HG02884 (cell line): ENCODE results near the gene LRMDA.
"Not testable (repeated sequence)": the region's sequence is repeated elsewhere in the genome, so short reads cannot be mapped to it uniquely, and the experiment has no call there.

Source experiments
- ATAC-seq: cut with Tn5 transposase; IDR thresholded peaks from one replicate; pipeline ENCODE4 v1.9.1; 2021; ENCODE audit warnings: mild to moderate bottlenecking, moderate library complexity; ENCODE audit not compliant: unreplicated experiment

LRMDA gene

GRCh38 chr10:76581506-76582256 lies 1150.3 kb downstream of the LRMDA start:
- ATAC-seq: no peak

- ATAC-seq: no peak
Measured at GRCh38 chr10:76582531-76582930, 1151.1 kb downstream of the LRMDA start.

GRCh38 chr10:76583711-76584161 lies 1152.3 kb downstream of the LRMDA start:
- no peak for ATAC-seq

- ATAC-seq: not testable (repeated sequence)
Measured at GRCh38 chr10:76584466-76584865, 1153.0 kb downstream of the LRMDA start.
